ENCODE measurements around the gene VCAM1.

VCAM1 gene

GRCh38 chr1:100719490-100719889 lies at the start of gene VCAM1:
VCAM1 (plus strand) TSS chr1:100719742; CDS start chr1:100719861, 119 bp downstream.
- no peak for DNase-seq

- DNase-seq, result no peak
Observed at GRCh38 chr1:100670083-100670482, 49.5 kb upstream of the VCAM1 start.

- no peak for DNase-seq
Observed at GRCh38 chr1:100671601-100672000, 47.9 kb upstream of the VCAM1 start.

GRCh38 chr1:100683448-100684349 lies 35.8 kb upstream of the VCAM1 start:
- peak; percentile 42 for DNase-seq

GRCh38 chr1:100699744-100700143 lies 19.8 kb upstream of the VCAM1 start:
- no peak for DNase-seq

- peak; percentile 19 for DNase-seq
Observed at GRCh38 chr1:100700586-100700985, 19.0 kb upstream of the VCAM1 start.

- DNase-seq, result no peak
Observed at GRCh38 chr1:100703052-100703451, 16.5 kb upstream of the VCAM1 start.

- DNase-seq, result no peak
Observed at GRCh38 chr1:100703716-100704115, 15.8 kb upstream of the VCAM1 start.

GRCh38 chr1:100704473-100704872 lies 15.1 kb upstream of the VCAM1 start:
- no peak for DNase-seq

GRCh38 chr1:100706296-100706695 lies 13.2 kb upstream of the VCAM1 start:
- DNase-seq, result no peak

GRCh38 chr1:100706856-100707255 lies 12.7 kb upstream of the VCAM1 start:
- DNase-seq, result no peak

GRCh38 chr1:100708476-100709062 lies 11.0 kb upstream of the VCAM1 start:
- DNase-seq, result no peak

- peak; percentile 88 for DNase-seq
Observed at GRCh38 chr1:100710906-100711682, 8.4 kb upstream of the VCAM1 start.

- peak; percentile 61 for DNase-seq
Observed at GRCh38 chr1:100713027-100713426, 6.5 kb upstream of the VCAM1 start.

GRCh38 chr1:100713626-100714025 lies 5.9 kb upstream of the VCAM1 start:
- no peak for DNase-seq

- DNase-seq, result no peak
Observed at GRCh38 chr1:100714599-100714998, 4.9 kb upstream of the VCAM1 start.

- DNase-seq, result no peak
Observed at GRCh38 chr1:100717218-100717617, 2.3 kb upstream of the VCAM1 start.

- DNase-seq, result peak; percentile 94
Observed at GRCh38 chr1:100718581-100718980, 961 bp upstream of the VCAM1 start.

GRCh38 chr1:100720101-100720500 lies 559 bp downstream of the VCAM1 start:
- DNase-seq, result no peak

- DNase-seq, result no peak
Observed at GRCh38 chr1:100720751-100721150, 1.2 kb downstream of the VCAM1 start.

- peak; percentile 80 for DNase-seq
Observed at GRCh38 chr1:100721526-100722207, 2.1 kb downstream of the VCAM1 start.

GRCh38 chr1:100722221-100722620 lies 2.7 kb downstream of the VCAM1 start:
- no peak for DNase-seq

GRCh38 chr1:100724281-100724680 lies 4.7 kb downstream of the VCAM1 start:
- no peak for DNase-seq

Measured in MV-4-11 (cell line).